Epithelial cell of prostate (primary cell): ENCODE results near the gene HSF2BP.
"Not testable (repeated sequence)": the region's sequence is repeated elsewhere in the genome, so short reads cannot be mapped to it uniquely, and the experiment has no call there.

ENCODE experiments used
- DNase-seq: peaks from one replicate; pipeline ENCODE4 v3.0.0-alpha.2; 2011; ENCODE audit warnings: low read depth, low spot score
- H3K27ac ChIP-seq: fragments of 450-650 bp; 2 replicates; pipeline ENCODE4 v1.5.1; 2017; ENCODE audit warnings: mild to moderate bottlenecking

HSF2BP gene

DNA sequence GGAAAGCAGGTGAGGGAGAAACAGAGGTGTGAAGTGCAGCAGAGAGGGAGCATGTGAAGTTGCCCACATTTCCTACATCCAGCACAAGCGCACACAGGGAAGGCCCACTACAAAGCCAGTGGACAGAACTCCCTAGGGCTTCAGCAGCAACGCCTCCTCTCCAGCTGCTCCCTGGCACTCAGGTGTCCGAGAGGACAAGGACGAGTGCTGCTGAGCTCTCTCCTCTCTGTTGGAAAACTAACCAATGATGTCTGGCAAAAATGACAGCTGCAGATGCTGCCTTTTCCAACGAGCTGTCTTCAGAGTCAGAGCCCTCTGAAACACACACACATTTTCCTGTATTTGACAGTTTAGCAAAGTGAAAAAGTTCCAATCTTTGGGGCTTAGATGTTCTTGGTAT lies 86.8 kb downstream of the HSF2BP start:
- DNase-seq = no peak
- H3K27ac ChIP-seq = no peak overlapping the region

DNA sequence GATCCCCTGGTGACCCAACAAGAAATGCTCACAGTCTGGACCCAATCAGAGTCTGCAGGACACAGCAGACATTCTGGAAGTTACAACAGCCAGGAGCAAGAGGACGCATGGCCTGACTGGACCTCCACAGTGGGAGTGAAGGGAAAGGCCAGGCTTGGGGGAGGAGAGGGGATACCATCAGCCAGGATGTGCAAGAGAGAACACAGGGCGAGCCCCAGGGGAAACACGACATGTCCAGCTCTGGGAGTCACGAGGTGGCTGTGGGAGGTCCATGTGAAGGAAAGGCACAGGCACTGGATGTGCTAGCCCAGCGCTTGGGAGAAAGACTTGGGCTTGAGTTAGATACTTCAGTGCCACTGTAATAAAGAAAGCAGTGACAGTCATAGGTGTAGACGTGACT lies 87.3 kb downstream of the HSF2BP start:
- no peak for DNase-seq
- H3K27ac ChIP-seq = no peak overlapping the region

DNA sequence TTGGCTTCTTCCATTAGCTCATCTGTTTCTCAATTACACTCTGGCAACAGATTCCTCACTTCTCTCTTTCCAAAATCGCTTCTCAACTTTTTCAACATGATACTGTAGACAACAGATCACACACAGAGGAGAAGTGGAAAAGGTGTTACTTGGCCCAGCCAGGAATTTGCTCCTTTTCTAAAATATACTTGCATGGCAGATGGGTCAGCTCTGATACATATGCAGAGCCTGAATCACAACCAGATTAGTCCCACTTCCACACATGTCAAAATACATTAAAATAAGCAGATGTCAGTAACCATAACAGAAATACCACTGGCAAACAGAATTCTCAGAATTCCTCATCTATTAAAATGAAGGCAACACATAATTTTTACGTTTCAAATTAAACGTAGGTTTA lies 89.1 kb downstream of the HSF2BP start:
- H3K27ac ChIP-seq, DNase-seq: not testable (repeated sequence)

DNA sequence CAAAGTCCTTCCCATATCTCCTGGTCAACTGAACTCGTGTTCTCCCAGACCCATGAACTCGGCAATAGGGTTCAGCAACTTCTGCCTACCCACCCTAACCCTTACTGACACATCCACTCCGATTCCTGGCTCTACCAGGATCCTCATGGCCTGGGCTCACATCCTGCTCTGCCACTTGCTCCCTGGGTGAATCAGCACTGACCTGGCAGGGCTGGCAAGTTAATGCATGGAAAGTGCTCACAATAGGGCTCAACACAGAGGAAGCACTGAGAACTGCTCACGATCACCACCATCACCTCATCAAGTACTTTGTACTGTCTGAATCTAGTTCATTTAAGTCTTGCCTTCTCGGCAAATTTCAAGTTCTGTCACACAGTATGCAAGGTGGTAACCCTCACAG lies 96.8 kb downstream of the HSF2BP start:
- H3K27ac ChIP-seq, DNase-seq: not testable (repeated sequence)

DNA sequence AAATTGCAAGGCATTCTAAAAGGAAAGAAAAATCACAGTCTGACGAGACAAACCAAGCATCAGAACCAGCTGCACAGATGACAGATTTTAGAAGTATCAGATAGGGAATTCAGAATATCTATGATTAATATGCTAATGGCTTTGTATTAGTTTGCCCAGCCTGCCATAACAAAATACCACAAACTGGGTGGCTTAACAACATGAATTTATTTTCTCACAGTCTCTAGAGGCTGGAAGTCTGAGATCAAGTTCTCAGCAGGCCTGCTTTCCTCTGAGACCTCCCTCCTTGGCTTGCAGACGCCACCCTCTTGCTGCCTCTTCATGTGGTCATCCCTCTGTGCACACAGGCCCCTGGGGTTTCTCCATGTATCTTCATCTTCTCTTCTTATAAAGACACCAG lies 118.7 kb downstream of the HSF2BP start:
- not testable (repeated sequence) for H3K27ac ChIP-seq

DNA sequence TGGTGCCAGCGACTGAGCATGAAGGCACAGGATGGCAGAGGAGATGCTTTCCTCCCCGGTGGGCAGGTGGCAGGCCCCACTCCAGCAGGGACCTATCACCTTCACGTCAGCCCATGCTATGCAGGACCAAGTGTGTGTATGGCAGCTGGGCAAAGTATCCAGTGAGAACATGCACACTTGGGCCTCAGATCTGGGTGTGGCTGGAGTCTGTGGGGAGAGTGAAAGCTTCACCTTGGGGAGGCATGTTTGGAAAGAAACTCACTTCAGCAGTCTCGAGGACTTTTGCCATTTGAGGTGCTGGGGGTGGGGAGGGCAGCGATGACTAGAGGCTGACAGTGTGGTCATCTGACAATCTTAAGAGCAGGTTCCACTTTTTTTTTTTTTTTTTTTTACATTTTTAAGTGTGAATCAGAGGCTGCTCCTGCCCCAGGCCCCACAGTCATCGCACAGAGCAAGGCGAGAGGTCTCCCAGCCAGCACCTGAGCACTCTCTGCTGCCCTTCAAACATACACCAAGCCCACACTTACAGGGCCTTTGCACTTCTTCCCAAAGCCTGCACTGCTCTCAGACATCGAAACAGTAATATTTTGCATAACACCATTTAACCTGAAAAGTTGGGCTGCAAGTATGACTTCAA lies 136.7 kb downstream of the HSF2BP start:
- DNase-seq, H3K27ac ChIP-seq: not testable (repeated sequence)

More for the DNA sequence above, 118.7 kb downstream of the HSF2BP start:
- not testable (repeated sequence) for DNase-seq

DNA sequence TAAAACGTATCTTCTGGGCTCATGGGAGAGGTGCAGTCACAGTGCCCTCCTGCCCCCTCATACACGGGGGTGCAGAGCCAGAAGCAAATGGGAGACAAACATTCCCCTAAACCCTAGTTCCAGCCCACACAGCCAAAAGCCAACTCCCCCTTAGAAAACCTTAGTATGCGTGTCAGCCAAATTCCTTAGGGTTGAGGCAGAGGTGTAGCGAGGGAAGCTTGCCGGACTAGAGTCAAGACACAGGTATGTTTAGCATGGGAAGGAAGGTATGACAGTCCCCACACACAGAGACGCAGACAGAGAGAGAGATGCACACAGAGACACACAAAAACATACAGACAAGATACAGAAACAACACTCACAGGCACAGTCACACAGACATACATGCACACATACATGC lies 141.6 kb downstream of the HSF2BP start:
- not testable (repeated sequence) for DNase-seq, H3K27ac ChIP-seq

DNA sequence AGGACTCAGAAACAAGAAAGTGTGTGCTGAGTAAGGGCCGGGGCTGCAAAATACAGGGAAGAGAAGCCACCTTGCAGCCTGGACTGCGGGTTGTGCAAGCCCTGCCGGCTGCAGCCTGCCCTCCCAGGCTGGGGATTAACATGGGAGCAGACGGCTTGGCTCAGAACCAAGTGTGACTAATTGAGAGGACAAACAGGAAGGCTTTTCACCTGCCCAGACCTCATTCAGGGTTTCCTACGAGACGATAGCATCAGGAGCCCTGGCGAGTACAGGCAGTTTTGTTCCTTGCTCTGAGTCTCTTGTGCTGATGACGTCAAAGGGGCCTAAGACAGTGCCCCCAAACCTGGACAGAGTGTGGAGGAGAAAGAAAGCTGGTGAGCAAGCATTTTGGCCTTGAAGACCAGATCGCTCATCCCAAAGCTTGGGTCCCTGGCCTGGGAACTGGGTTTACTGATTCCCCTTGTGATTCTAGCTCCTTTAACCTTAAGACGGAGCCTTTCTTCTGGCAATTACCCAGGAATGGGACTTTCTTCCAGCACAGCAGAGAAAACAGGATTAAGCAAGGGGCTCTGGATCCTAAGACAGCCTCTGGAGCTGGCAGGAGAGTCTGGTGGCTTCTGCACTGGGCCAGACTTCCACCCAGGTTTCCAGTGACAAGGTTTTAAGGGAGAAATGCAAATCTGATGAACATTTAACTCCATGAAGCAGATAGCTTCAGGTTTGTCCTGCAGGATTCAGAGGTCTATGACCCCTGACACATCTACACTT lies 142.2 kb downstream of the HSF2BP start:
- not testable (repeated sequence) for H3K27ac ChIP-seq, DNase-seq

DNA sequence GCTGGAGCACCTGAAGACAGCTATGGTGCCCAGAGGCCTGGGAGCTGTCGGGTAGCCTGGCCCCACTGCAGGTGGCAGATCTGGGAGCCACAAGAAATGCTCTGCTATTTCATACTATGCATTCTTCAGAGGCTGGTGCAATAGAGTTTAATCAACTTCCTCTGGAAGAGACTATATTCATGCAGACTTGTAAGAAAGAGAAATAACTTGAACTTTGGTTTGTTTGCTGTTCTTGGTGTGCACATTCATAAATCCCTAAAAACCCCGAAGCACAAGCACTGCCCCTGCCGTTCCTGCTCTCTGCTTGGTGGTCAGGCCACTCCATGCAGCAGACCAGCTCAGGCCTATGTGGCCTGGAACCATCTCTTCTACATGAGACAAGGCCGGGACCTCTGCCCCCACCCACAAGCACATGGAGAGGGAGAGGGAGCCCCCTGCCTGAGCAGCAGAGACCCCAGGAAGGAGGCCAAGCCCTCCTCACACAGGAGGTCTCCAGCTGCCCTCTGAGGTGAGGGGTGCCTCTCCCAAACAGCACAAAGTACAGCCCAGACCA lies 142.9 kb downstream of the HSF2BP start:
- not testable (repeated sequence) for DNase-seq

DNA sequence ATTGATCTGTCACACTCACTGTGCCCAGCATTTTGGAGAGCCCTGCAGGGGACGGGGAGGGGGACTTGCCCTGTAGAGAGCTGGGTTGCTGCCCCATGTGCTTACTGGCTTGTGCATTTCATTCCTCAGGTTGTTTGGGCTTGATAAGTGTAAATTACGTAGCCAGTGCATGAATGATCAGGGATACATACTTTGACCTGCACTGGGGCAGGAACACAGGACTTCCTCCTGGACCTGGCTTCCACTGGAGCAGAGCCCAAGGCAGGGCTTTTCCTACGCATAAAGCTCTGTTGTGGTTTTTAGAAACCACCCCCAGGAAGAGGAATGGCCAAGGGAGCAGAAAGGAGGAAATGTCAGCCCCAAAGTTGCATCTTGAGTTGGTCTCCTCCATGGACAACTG lies 144.5 kb downstream of the HSF2BP start:
- not testable (repeated sequence) for DNase-seq, H3K27ac ChIP-seq

More for the DNA sequence above, 142.9 kb downstream of the HSF2BP start:
- not testable (repeated sequence) for H3K27ac ChIP-seq

DNA sequence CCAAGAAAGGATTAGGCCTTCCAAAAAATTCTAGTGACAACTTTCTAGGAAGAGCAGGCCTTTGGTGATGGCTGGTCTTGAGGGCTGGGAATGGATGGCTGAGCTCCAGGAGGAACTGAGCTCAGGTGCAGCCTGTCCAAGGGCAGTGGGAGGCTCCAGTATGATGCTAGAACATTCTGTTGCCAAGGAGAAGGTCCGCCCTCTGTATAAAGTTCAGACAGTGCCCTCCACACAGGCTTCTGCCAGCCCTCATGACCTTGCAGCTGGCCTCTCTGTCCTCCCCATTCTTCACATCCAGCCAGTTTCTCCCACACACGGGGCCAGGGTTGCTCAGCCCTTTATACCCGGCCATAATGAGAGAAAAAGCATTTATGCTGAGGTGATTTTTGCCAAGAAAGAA lies 146.3 kb downstream of the HSF2BP start:
- H3K27ac ChIP-seq, DNase-seq: not testable (repeated sequence)

DNA sequence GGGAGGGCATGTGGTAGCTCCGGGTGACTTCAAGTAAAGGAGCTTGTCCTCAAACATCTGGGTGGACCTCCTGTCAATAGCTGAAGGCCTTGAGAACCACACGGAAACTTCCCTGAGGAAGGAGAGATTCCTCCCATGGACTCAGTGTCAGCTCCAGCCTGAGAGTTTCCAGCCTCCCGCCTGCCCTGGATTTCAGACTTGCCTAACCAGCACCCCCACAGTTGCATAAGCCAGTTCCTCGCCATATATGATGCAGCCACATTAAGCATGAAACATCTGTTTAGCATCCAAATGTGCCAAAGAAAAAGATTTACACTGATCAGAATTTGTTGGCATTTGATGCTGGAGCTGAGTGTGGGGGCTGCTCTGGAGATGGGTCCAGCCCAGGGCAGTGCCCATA lies 148.1 kb downstream of the HSF2BP start:
- H3K27ac ChIP-seq, DNase-seq: not testable (repeated sequence)

DNA sequence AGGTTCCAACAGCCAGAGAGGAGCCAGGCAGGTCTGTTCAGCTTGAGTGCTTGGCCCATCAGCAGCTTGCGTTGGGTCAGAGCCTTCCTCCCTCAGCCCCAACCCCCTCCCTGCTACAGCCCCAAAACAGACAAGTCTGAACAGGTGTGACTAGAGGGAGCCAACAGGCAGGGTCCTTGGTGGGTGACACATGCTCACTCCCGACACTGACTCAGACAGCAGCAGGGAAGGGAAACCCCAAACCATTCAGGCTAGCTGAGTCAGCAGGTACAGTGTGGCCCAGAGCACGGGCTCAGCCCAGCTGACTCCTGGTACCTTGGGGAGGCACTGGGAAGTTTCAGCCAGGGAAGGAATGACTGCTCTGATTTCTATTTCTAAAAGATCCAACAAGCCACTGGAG lies 148.6 kb downstream of the HSF2BP start:
- not testable (repeated sequence) for H3K27ac ChIP-seq, DNase-seq

DNA sequence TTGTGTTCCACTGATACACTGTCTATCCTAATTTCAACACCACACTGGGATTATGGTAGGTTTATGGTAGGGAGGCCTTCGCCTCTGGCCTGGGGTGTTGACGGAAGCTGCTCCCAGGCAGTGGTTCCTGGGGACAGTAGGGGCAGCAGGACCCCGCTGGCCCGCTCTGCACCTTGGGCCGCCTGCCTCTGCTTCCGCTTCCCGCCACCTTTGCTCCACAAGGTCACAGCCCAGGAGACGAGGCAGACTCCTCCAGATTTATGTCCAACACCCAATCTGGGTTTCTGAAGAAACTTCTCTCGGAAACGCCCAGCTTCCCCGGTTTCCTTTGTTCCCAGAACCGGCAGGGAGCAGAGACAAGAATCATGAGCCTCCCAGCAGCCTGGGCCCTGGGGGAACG lies 155.4 kb downstream of the HSF2BP start:
- H3K27ac ChIP-seq, DNase-seq: not testable (repeated sequence)

DNA sequence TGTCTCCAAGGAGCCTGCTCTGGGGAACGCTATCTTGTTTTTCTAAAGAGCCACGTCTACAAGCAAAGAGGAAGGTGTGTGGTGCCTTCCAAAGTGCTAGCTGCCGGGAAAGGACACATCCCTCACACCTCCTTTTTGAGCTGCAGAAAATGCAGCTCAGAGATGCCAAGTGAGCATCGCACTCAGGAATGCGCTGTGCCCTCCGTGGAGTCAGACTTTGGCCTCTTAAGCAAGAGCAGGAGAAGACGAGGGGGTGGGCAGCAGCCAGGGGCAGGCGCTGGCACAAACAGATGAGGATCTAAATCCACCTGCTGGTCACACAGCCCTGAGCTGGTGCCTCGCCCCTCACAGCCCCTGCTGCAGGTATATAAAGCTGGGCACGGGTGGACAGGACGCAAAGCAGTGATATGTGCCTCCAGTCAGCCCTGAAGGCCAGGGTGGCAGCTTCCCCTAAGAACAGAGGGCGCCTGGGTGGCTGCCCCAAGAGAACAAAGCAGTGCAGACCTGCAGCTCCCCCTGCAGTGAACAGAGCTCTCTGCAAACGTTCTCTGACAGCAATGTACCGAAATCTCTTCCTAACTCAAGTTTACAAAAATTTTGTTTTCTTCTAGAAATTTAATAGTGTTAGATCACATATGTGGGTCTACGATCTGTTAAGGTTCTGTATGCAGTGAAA lies 156.1 kb downstream of the HSF2BP start:
- H3K27ac ChIP-seq, DNase-seq: not testable (repeated sequence)

DNA sequence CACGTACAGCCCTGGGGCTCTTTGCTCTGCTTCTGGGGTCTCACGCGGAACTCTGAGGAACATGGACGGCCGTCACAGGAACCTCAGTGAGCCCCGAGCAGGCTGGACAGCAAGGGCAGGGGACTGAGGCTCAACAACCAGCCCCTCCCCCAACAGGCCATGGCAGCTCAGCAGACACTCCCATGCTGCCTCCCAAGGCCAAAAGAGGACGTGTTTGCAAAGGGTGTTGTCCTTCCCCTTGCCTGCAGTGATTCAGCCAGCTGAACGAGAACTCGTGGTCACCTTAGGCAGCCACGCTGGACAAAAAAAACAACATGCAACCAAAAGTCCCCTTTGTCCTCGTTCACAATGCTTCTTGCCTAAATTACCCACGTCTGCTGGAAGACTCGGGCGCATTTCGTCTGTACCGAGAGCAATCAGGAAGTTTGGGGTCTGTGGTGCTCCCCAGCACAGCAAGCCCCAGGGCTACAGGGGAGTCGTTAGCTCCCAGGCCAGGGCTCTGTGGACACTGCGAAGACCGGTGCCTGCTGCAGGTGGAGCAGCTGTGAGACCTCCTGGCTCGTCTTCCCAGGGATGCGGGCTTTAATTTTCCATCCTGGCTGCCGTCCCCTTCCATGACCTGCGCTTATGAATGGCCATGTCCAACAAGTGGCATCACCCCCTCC lies 156.7 kb downstream of the HSF2BP start:
- H3K27ac ChIP-seq, DNase-seq: not testable (repeated sequence)

DNA sequence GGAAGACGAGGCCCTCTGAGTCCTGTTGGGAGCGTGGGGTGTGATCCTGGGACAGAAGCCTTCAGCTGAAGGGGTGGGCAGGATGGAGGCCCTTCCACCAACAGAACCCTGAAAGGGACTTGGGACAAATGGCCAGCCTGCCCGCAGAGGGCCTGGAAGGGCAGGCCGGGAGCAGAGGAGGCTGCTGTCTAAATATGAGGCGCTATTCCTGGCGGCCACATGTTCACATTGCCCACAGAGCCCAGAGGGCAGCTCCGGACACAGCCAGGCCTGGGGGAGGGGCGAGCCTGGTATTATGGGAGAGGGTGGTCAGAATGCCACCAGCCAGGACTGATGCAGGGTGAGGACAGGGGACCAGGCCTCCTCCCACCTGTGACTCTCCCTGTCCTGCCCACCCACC lies 160.4 kb downstream of the HSF2BP start:
- not testable (repeated sequence) for H3K27ac ChIP-seq, DNase-seq

DNA sequence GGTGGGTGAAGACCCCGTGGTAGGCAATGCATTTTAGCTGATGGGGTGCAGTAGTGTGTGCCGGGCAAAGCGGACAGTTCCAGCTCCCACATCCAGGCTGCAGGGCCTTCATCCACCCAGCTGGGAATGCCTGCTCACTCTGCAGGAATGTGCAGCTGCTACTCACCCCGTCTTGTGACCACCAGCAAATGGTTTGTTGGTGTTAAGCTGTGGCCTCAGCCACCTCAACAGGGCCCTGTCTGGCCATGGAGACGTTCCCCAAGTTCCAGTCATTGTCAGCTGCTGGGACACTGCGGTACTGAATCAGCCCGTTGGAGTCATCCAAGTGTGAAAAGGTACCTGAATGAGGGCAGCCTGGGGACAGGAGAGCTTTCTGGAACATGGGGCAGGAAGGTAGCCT lies 161.2 kb downstream of the HSF2BP start:
- H3K27ac ChIP-seq, DNase-seq: not testable (repeated sequence)

DNA sequence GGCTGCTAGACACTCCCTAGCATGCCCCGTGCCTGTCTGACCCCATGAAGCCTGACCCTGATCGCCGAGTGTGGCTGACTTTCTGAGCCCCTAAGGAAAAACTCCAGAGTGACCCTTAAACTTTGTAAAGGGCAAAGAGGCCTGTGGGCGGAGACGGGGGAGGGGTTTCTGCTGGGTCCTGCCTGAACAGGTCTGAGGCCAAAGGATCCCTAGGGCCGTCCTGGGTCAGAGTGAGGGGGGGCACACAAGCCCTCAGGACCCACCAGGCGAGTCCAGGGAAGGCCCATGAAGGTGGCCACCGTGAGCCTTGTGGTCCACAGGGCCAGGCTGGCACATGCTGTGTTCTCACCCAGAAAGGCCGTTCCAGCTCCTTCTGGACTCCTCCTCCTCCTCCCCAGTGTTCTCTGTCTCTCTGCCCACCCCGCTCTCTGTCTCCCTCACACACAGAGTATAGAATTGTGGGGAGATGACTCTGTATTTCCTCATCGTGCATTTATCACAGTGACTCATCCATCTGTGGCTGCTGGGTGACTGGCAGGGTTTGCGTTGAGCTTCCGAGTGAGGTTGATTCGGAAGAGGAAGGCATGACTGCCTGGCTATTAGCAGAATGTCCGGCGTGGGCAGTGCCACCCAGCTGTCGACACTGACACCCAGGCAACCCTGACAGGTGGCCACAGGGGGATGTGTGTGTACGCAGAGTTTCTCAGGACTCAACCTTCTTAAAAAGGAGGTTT lies 164.8 kb downstream of the HSF2BP start:
- not testable (repeated sequence) for H3K27ac ChIP-seq, DNase-seq

DNA sequence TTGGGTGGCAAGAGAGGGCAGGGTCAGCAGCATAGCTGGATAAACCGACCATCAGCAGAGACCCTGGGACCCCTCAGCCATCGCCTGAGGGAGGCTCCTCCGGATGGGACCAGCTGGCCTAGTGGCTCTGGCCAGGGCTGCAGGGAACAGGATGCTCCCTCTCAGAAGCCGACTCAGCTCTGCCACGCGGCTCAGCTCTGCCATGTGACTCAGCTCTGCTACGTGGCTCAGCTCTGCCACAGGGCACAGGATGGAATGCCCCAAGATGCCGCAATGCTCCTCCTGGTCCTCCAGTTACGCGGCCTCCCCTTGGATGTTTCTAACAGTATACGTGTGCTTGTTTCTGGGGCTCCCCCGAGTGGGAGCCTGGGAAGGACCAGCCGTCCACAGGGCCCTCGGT lies 165.8 kb downstream of the HSF2BP start:
- DNase-seq, H3K27ac ChIP-seq: not testable (repeated sequence)
